HG03280 (cell line): ENCODE results near the gene MXRA7.
A peak's percentile ranks its signal among the peaks of the same experiment; 100 is the strongest.
"Not testable (repeated sequence)": the region's sequence is repeated elsewhere in the genome, so short reads cannot be mapped to it uniquely, and the experiment has no call there.

Experiments
- ATAC-seq: cut with Tn5 transposase; IDR thresholded peaks from one replicate; pipeline ENCODE4 v1.9.1; 2021; ENCODE audit warnings: mild to moderate bottlenecking, moderate library complexity; ENCODE audit not compliant: unreplicated experiment

Gene MXRA7

GRCh38 chr17:76710863-76711611 lies at the start of gene MXRA7:
TSS of gene MXRA7 (minus strand) at chr17:76710965. CDS start at chr17:76710946, 19 bp downstream.
- peak; percentile 55 for ATAC-seq

DNA sequence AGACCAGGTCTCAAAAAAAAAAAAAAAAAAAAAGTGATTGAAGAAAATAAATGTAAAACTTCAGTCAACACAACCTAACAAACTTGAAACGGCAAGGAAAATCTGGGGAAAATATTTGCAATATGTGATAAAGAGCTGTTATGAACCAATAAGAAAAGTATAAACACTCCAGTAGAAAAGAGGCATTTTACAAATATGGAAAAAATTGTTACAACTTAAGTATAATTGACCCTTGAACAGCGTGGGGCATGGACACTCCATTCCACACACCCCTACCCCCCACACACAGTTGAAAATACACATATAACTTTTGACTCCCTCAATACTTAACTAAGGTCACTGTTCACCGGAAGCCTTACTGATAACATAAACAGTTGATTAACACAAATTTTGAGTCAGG lies 47.8 kb upstream of the MXRA7 start:
- no peak for ATAC-seq

DNA sequence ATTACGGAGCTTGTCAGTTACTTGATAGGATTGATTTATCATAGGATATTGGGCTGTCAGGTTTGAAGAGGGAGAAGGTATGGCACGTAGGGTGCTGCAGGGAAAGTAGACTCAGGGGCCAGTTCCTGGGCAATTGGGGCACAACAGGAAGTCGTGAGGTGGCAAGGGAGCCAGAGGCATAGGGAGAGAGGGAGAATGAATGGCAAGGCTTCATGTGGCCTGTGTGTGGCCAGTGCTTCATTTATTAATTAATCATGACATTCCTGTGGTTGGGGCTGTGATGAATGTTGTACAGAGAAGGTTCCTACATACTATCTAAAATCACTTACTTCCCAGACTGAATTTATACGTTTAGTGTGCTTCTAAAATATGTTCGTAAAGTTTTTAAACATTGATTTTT lies 46.5 kb upstream of the MXRA7 start:
- ATAC-seq: no peak

GRCh38 chr17:76755285-76755684 lies 44.5 kb upstream of the MXRA7 start:
- no peak for ATAC-seq

DNA sequence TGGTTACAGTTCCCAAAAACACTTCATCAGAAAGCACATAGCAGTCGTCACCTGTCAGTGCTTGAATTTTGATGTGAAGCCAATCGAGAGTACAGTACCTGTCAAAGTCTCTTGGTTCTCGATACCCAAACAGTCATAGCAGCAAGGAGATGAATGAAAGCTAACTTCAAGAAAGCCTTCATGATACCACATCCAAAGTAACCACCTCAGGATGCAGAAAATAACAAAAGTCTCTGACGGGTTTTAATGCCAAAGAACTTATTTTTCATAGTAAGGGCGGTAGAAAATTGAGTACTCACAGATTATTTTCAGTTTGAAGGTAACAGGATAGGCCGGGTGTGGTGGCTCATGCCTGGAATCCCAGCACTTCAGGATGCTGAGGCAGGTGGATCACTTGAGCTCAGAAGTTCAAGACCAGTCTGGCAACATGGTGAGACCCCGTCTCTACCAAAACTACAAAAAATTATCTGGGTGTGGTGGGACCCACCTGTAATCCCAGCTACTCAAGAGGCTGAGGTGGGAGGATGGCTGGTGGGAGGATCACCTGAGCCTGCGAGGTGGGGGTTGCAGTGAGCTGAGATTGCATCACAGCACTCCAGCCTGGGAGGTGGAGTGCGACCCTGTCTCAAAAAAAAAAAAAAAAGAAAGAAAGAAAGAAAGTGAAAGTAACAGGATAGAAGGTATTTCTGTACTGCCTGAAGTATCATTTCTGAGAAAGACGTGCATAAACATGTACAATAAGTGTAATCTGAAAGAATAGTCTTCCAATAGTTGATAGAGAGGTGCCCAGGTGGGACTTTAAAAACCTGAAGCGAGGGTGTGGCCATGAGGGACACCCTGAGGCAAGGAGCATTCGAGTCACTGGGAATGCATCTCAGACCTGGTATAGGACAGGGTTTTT lies 42.5 kb upstream of the MXRA7 start:
- ATAC-seq: no peak

- no peak for ATAC-seq
These were observed 41.2 kb upstream of the MXRA7 start for GRCh38 chr17:76752006-76752405.

DNA sequence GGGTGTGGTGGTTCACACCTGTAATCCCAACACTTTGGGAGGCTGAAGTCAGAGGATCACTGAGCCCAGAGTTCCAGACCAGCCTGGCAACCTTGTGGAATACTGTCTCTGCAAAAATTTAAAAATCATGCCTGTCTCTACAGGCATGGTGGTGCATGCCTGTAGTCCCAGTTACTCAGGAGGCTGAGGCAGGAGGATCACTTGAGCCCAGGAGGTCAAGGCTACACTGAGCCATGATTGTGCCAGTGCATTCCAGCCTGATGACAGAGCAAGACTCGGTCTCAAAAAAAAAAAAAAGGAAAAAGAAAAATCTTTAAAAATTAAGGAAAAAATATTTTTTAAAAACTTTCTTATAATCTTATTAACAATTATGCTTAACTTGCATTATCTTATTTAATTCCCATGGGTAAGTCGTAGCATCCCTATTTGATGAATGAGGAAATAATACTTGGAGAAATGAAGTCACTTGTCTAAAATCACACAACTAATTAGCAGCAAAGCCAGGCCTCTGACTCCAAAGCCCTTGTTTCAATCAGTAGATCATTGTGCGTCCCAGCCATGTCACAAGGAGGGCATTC lies 40.7 kb upstream of the MXRA7 start:
- no peak for ATAC-seq

GRCh38 chr17:76748657-76749056 lies 37.9 kb upstream of the MXRA7 start:
- ATAC-seq: no peak

DNA sequence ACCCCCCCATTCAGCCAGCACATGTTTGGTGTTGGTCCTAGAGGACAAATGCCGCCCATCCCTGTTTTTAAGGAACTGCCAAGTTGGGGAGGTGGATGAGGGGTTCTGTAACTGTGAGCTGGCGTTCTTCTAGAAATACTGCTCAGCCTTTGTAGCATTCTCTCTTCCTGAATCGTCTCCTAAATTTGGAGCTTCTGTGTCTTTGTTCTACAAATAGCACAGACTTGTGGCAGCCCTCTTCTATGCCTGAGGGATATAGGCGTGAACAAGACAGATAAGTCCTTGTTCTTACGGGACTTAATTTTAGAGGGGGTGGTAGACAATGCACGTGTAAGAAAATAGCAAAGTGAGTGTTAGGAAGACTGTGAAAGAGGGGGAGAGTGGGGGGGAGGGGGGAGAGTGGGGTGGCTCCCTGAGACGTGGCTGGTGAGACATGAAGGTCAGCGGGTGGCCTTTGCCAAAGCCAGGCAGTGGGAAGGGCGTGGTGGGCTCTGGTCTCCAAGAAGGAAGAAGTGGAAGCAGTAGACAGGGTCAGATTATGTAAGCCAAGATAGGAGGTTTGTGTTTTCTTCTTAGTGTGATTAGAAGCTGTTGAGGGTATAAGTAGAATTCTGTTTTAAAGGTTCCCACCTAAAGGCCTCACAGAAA lies 37.1 kb upstream of the MXRA7 start:
- ATAC-seq: no peak

DNA sequence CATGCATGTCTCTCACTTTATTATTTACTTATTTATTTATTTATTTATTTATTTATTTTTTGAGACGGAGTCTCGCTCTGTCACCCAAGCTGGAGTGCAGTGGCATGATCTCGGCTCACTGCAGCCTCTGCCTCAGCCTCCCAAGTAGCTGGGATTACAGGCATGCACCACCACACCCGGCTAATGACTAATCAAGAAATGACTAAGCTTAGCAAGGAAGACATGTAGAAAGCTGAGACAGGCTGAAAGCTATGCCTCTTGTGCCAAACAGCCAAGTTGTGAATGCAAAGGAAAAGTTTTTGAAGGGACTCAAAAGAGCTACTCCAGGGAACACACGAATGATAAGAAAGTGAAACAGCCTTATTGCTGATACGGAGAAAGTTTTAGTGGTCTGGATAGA lies 35.0 kb upstream of the MXRA7 start:
- not testable (repeated sequence) for ATAC-seq

DNA sequence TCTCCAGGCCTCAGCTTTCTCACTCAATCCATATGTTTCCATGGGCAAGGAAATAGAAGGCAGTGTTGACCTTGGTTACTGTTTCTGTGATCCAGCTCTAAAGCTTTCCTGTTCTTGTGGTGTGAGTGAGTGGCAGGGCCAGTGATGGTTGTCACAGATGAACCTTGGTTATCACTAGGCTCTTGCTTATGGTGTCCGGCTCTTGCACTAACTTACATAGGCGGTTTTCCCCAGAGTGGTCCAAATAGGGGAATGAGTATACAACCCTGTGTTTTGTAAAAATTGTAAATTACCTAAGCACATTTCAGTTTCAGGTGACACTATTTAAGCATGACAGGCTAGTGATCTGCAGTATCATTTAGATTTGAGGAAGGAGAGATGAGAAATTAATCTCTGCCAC lies 34.0 kb upstream of the MXRA7 start:
- ATAC-seq: no peak

DNA sequence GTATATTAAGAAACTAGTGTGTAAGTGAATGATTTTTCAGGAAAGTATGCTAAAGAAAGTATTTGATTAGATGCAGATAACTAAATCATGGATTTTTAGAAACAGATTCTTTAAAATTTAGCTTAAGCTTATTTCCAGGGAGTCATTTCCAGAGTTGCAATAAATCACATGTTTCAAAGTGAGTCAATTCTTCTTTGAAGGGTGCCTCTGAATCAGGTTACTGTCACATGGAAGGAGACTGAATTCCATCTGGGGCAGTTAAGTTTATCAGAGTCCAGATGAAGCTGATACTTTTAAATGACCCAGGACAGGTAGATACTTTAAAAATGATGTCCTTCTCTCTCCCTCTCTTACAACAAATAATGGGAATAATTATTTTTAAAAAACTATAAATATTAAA lies 32.2 kb upstream of the MXRA7 start:
- no peak for ATAC-seq

DNA sequence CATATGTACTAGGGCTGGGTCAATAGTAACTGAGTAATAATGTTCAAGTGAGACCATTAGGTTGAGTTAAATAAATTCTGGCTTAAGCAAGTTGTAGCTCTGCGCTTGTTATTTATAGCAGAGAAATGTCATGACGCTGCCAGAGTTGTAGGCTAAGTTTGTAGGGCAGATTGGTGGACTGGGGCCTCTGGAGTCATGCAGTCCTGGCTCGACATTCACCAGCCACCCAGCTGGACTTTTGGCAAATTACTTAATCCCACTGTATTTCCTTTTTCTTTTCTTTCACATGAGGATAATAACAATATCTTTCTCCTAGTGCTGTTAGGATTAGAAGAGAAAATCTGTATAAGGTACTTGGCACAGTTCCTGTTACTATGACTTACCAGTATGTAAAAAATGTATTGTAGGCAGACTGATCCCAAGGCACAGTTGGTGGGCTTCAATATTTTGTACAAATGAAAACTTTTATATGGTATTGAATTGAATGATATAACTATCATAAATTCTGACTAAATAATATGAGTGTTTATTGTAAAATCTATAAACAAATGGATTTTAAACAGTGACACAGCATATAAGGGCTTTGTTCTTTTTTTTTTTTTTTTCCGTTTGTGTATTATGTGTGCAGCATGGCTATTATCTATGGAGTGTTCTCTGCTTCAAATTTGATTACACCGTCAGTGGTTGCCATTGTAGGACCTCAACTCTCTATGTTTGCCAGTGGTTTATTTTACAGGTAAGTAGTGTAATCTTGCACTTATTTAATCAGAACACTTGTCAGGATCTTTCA lies 29.8 kb upstream of the MXRA7 start:
- ATAC-seq: no peak

DNA sequence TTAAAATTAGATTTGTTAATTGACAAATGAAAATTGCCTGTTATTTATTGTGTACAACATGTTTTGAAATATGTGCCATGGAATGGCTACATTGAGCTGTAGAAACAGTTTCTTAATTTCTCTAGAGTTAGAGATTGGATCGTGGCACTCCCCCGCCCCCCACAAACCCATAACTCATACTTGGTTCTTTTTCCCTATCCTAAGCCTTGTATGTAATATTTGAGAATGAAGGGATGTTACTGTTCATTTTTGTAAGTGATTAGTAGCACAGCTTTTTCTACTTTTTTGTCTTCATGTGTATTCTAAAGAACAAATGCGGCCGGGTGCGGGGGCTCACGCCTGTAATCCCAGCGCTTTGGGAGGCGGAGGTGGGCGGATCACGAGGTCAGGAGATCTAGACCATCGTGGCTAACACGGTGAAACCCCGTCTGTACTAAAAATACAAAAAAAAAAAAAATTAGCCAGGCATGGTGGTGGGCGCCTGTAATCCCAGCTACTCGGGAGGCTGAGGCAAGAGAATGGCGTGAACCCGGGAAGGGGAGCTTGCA lies 28.9 kb upstream of the MXRA7 start:
- not testable (repeated sequence) for ATAC-seq

DNA sequence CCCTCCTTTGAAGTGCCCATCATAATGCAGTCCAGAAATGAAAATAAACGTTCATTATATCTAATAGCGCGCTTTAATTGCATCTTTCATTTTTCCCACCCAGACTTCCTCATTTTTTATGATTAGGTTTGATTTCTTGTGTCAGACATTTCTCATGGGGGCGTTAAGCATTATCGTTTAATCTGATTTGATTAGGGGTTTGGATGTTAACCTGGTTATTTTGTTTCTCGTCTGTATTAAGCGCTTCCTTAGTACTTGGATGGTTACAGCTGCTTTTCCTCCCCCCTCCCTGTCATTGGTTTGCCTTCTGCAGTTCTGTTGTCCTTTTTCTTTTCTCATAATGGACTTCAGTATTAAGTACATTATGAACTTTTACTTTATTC lies 27.7 kb upstream of the MXRA7 start:
- ATAC-seq: no peak

DNA sequence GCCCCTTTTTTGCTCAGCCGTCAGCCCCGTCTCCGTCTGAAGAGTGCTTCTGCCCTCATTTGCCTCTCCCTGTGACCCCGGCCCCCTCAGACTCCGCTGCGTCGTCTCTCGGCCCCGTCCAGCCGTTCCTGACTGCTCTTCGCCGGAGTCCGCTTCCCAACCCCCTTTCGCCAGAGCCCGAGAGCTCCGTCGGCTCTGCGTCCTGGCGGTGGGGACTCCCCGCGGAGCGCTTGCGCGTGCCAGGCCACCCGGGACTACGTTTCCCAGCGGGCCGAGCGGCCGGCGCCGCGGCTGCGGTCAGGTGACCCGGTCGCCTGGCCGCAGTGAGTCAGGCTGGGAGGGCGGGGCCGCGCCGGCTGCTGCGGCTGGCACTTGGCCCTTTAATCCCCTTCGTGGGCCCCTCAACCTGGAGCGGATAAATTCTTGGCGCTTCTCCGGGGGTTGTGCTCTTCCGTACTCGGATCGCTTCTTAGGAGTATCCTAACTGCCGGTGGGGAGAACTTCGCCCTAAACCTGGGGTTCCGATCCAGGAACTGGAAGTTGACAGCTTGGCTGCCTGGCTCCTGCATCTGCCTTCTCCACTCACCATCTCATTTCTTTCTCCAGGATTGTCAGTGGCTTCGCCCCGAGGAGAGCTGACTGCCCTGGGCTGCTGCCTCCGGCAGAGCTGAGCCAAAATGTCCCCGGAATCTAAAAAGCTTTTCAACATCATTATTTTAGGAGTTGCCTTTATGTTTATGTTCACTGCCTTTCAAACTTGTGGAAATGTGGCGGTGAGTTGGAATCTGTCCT lies 27.1 kb upstream of the MXRA7 start, which contains the start of gene MFSD11:
MFSD11 (plus strand) TSS at position 444 of the 792 bp plus-strand sequence; CDS start at position 678, 234 bp downstream.
- ATAC-seq: peak; percentile 61

- ATAC-seq: peak; percentile 68
These were observed 26.4 kb upstream of the MXRA7 start, which contains the start of gene SRSF2 for GRCh38 chr17:76737082-76737675. TSS of gene SRSF2 (minus strand) at chr17:76737331. CDS start at chr17:76737160, 171 bp downstream.

GRCh38 chr17:76736349-76737081 lies 25.8 kb upstream of the MXRA7 start:
- ATAC-seq: peak; percentile 19
